Upper lobe of left lung (tissue), 4 donors: ENCODE data around the gene DPP10.

ENCODE experiments used
- EP300 ChIP-seq, 4 donors: sonication (generic); formaldehyde crosslinking; IDR thresholded peaks; one replicate each; pipeline ENCODE4 v1.5.1; 2017; ENCODE audit warnings: antibody characterized with exemption in 4 of 4, control low read depth in 2 of 4
- POLR2A ChIP-seq, 4 donors: fragments of 450-650 bp; IDR thresholded peaks; one replicate each; pipeline ENCODE4 v1.5.1; 2016 to 2017; ENCODE audit warnings: antibody characterized with exemption in 4 of 4, mild to moderate bottlenecking in 2 of 4
- POLR2AphosphoS5 ChIP-seq, 2 donors: sonication (generic); formaldehyde crosslinking; IDR thresholded peaks; one replicate each; pipeline ENCODE4 v1.5.1; 2017; ENCODE audit warnings: antibody characterized with exemption in 2 of 2
- TF ChIP-seq, protein P1 (sequence below), 6 experiments: fragments of 450-650 bp in 4 of 6; fragments of 200-600 bp in 2 of 6; sonication (generic) in 2 of 6; IDR thresholded peaks; one replicate each; pipeline ENCODE4 v1.5.1; 2016 to 2019; ENCODE audit warnings: antibody characterized with exemption in 6 of 6

DNA sequence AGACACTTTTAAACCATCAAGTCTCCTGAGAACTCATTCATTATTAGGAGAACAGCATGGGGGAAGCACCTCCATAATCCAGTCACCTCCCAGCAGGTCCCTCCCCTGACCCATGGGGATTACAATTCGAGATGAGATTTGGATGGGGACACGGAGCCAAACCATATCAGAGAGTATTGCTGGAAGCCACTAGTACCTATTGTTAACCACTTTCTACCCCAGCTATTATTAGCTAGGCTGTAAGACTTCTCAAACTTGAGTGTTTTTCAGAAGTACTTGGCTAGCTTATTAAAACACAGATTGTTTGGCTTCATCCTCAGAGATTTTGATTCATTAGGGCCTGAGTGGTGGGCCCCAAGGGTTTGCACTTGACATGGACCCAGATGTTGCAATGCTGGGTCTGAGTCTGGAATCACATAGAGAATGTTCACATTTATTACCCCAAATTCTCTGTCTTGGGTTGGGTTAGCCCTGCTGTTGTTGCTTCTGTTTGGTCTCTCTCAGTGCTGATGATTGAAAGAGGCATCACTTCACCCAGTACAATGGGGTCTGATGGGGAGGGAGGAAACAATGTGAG, 506.9 kb downstream of the DPP10 start:
- TF ChIP-seq POLR2AphosphoS5 (IDR thresholded peaks at IDR 0.05) (no peak), POLR2A (IDR thresholded peaks at IDR 0.05) (no peak), EP300 (IDR thresholded peaks at IDR 0.05) (no peak)
- TF ChIP-seq, protein P1, sequence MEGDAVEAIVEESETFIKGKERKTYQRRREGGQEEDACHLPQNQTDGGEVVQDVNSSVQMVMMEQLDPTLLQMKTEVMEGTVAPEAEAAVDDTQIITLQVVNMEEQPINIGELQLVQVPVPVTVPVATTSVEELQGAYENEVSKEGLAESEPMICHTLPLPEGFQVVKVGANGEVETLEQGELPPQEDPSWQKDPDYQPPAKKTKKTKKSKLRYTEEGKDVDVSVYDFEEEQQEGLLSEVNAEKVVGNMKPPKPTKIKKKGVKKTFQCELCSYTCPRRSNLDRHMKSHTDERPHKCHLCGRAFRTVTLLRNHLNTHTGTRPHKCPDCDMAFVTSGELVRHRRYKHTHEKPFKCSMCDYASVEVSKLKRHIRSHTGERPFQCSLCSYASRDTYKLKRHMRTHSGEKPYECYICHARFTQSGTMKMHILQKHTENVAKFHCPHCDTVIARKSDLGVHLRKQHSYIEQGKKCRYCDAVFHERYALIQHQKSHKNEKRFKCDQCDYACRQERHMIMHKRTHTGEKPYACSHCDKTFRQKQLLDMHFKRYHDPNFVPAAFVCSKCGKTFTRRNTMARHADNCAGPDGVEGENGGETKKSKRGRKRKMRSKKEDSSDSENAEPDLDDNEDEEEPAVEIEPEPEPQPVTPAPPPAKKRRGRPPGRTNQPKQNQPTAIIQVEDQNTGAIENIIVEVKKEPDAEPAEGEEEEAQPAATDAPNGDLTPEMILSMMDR (IDR thresholded peaks at IDR 0.05), result no peak
